ENCODE data around the gene STOX1. TPM values are rescaled to one million over a fixed set of nuclear protein-coding genes. Genes with fewer than 3 reads are reported as not detected.
"Not testable (repeated sequence)": the region's sequence is repeated elsewhere in the genome, so short reads cannot be mapped to it uniquely, and the experiment has no call there.

Gene STOX1
- total RNA-seq, 1 donor from 2014 or later, result 8.0 TPM

GRCh38 chr10:68861253-68861652, 33.9 kb downstream of the STOX1 start:
- TF ChIP-seq CTCF (IDR thresholded peaks at IDR 0.05; ENCODE audit: unreplicated experiment), result no peak
- peaks cover 39% of the 10 kb centered on the region for H3K9me3 Mint-ChIP-seq (ENCODE audit: low read depth)
- H3K27ac Mint-ChIP-seq, result no peak overlapping the region
- no peak for DNase-seq (ENCODE audit: low spot score, unreplicated experiment)
- H3K4me1 Mint-ChIP-seq (ENCODE audit: low read depth), result no peaks in the 10 kb centered on the region
- peaks cover 35% of the 10 kb centered on the region for H3K36me3 Mint-ChIP-seq (ENCODE audit: insufficient read depth)
- H3K4me3 Mint-ChIP-seq (ENCODE audit: low read depth), result no peak overlapping the region
- no peaks in the 10 kb centered on the region for H3K27me3 Mint-ChIP-seq

GRCh38 chr10:68864611-68865010, 37.3 kb downstream of the STOX1 start:
- H3K4me3 Mint-ChIP-seq (ENCODE audit: low read depth), result no peak overlapping the region
- peaks cover 45% of the 10 kb centered on the region for H3K36me3 Mint-ChIP-seq (ENCODE audit: insufficient read depth)
- TF ChIP-seq CTCF (IDR thresholded peaks at IDR 0.05; ENCODE audit: unreplicated experiment), result no peak
- no peak for DNase-seq (ENCODE audit: low spot score, unreplicated experiment)
- H3K27ac Mint-ChIP-seq, result no peak overlapping the region
- H3K9me3 Mint-ChIP-seq (ENCODE audit: low read depth), result peaks cover 50% of the 10 kb centered on the region
- no peaks in the 10 kb centered on the region for H3K27me3 Mint-ChIP-seq
- no peaks in the 10 kb centered on the region for H3K4me1 Mint-ChIP-seq (ENCODE audit: low read depth)

- not testable (repeated sequence) for H3K27ac Mint-ChIP-seq
Measured at GRCh38 chr10:68868173-68868572, 40.8 kb downstream of the STOX1 start.

GRCh38 chr10:68869623-68870022, 42.3 kb downstream of the STOX1 start:
- Mint-ChIP-seq H3K27ac (peak overlapping the region; percentile 15), H3K4me3 (ENCODE audit: low read depth) (no peak overlapping the region), H3K27me3 (no peaks in the 10 kb centered on the region), H3K9me3 (ENCODE audit: low read depth) (peaks cover 21% of the 10 kb centered on the region), H3K36me3 (ENCODE audit: insufficient read depth) (peaks cover 17% of the 10 kb centered on the region), H3K4me1 (ENCODE audit: low read depth) (peaks cover 17% of the 10 kb centered on the region)
- DNase-seq (ENCODE audit: low spot score, unreplicated experiment), result no peak
- no peak for TF ChIP-seq CTCF (IDR thresholded peaks at IDR 0.05; ENCODE audit: unreplicated experiment)

More at GRCh38 chr10:68868173-68868572, 40.8 kb downstream of the STOX1 start:
- H3K4me3 Mint-ChIP-seq (ENCODE audit: low read depth); DNase-seq (ENCODE audit: low spot score, unreplicated experiment); H3K27me3 Mint-ChIP-seq: not testable (repeated sequence)
- Mint-ChIP-seq H3K36me3 (ENCODE audit: insufficient read depth) (peaks cover 20% of the 10 kb centered on the region), H3K9me3 (ENCODE audit: low read depth) (peaks cover 23% of the 10 kb centered on the region), H3K4me1 (ENCODE audit: low read depth) (peaks cover 17% of the 10 kb centered on the region)

GRCh38 chr10:68870061-68870460, 42.7 kb downstream of the STOX1 start:
- Mint-ChIP-seq H3K36me3 (ENCODE audit: insufficient read depth) (peaks cover 15% of the 10 kb centered on the region), H3K9me3 (ENCODE audit: low read depth) (peaks cover 18% of the 10 kb centered on the region), H3K27me3 (no peaks in the 10 kb centered on the region), H3K4me1 (ENCODE audit: low read depth) (peaks cover 19% of the 10 kb centered on the region), H3K4me3 (ENCODE audit: low read depth) (no peak overlapping the region), H3K27ac (no peak overlapping the region)
- TF ChIP-seq CTCF (IDR thresholded peaks at IDR 0.05; ENCODE audit: unreplicated experiment), result no peak
- DNase-seq (ENCODE audit: low spot score, unreplicated experiment), result no peak

GRCh38 chr10:68870545-68871104, 43.3 kb downstream of the STOX1 start:
- Mint-ChIP-seq H3K27me3 (no peaks in the 10 kb centered on the region), H3K36me3 (ENCODE audit: insufficient read depth) (peaks cover 15% of the 10 kb centered on the region), H3K27ac (peak overlapping the region; percentile 83), H3K9me3 (ENCODE audit: low read depth) (peaks cover 18% of the 10 kb centered on the region), H3K4me3 (ENCODE audit: low read depth) (no peak overlapping the region), H3K4me1 (ENCODE audit: low read depth) (peaks cover 19% of the 10 kb centered on the region)
- DNase-seq (ENCODE audit: low spot score, unreplicated experiment), result no peak
- TF ChIP-seq CTCF (IDR thresholded peaks at IDR 0.05; ENCODE audit: unreplicated experiment), result no peak
